ENCODE data around the gene HCAR1.
"Not testable (repeated sequence)": the region's sequence is repeated elsewhere in the genome, so short reads cannot be mapped to it uniquely, and the experiment has no call there.

Gene HCAR1

GRCh38 chr12:122722387-122722786, 8.3 kb downstream of the HCAR1 start:
- no peak for DNase-seq (ENCODE audit: low read depth in 1 of 2, low spot score in 1 of 2)
- H3K27me3 ChIP-seq (ENCODE audit: insufficient read depth, poor library complexity, severe bottlenecking) = no peaks in the 10 kb centered on the region
- H3K27ac ChIP-seq (replicated peaks) = no peak overlapping the region
- H3K4me3 ChIP-seq (replicated peaks; ENCODE audit: insufficient read depth, low read length) = no peak overlapping the region
- no peak for TF ChIP-seq POLR2AphosphoS5 (IDR thresholded peaks at IDR 0.05; ENCODE audit: low read depth)
- TF ChIP-seq SPI1 (IDR thresholded peaks at IDR 0.05; ENCODE audit: borderline replicate concordance, low read depth) = peak; percentile 76; the same call in 1 of the 2 replicates
- no peak for TF ChIP-seq REST (IDR thresholded peaks at IDR 0.05; ENCODE audit: insufficient replicate concordance, low read depth)
- TF ChIP-seq CTCF (IDR thresholded peaks at IDR 0.05; ENCODE audit: insufficient read depth, low read length) = no peak

- TF ChIP-seq CTCF (IDR thresholded peaks at IDR 0.05; ENCODE audit: insufficient read depth, low read length) = no peak
- no peak for TF ChIP-seq REST (IDR thresholded peaks at IDR 0.05; ENCODE audit: insufficient replicate concordance, low read depth)
- TF ChIP-seq GABPA (IDR thresholded peaks at IDR 0.05; ENCODE audit: low read depth) = no peak
- TF ChIP-seq SPI1 (IDR thresholded peaks at IDR 0.05; ENCODE audit: borderline replicate concordance, low read depth) = no peak
- TF ChIP-seq POLR2AphosphoS5 (IDR thresholded peaks at IDR 0.05; ENCODE audit: low read depth) = no peak
- DNase-seq (ENCODE audit: low read depth in 1 of 2, low spot score in 1 of 2) = no peak
Observed at GRCh38 chr12:122721057-122721545, 9.5 kb downstream of the HCAR1 start.

GRCh38 chr12:122716658-122717057, 14.0 kb downstream of the HCAR1 start, which contains the start of gene HCAR3:
HCAR3 (minus strand) TSS chr12:122716811; CDS start chr12:122716737, 74 bp downstream.
- peak; percentile 58 to 81 for DNase-seq (ENCODE audit: low read depth in 1 of 2, low spot score in 1 of 2)
- not testable (repeated sequence) for H3K27ac ChIP-seq (replicated peaks); H3K4me3 ChIP-seq (replicated peaks; ENCODE audit: insufficient read depth, low read length); H3K27me3 ChIP-seq (ENCODE audit: insufficient read depth, poor library complexity, severe bottlenecking)
- 0 out of 2 replicates have a peak, but pooled peaks have one; percentile 25 for TF ChIP-seq POLR2AphosphoS5 (IDR thresholded peaks at IDR 0.05; ENCODE audit: low read depth)

More at GRCh38 chr12:122721057-122721545, 9.5 kb downstream of the HCAR1 start:
- Histone ChIP-seq H3K27me3 (ENCODE audit: insufficient read depth, poor library complexity, severe bottlenecking) (no peaks in the 10 kb centered on the region), H3K4me3 (replicated peaks; ENCODE audit: insufficient read depth, low read length) (no peak overlapping the region), H3K27ac (replicated peaks) (no peak overlapping the region)

- not testable (repeated sequence) for H3K4me3 ChIP-seq (replicated peaks; ENCODE audit: insufficient read depth, low read length); H3K27me3 ChIP-seq (ENCODE audit: insufficient read depth, poor library complexity, severe bottlenecking); H3K27ac ChIP-seq (replicated peaks); DNase-seq (ENCODE audit: low read depth in 1 of 2, low spot score in 1 of 2)
Observed at GRCh38 chr12:122715211-122715610, 15.4 kb downstream of the HCAR1 start.

GRCh38 chr12:122713491-122714188, 17.0 kb downstream of the HCAR1 start:
- not testable (repeated sequence) for H3K27ac ChIP-seq (replicated peaks); DNase-seq (ENCODE audit: low read depth in 1 of 2, low spot score in 1 of 2); H3K27me3 ChIP-seq (ENCODE audit: insufficient read depth, poor library complexity, severe bottlenecking); H3K4me3 ChIP-seq (replicated peaks; ENCODE audit: insufficient read depth, low read length)

Data from HL-60 (cell line).